Endodermal cell (in vitro differentiated cells): ENCODE results near the gene CCDC82. TPM values are rescaled to one million over a fixed set of nuclear protein-coding genes. Genes with fewer than 3 reads are reported as not detected.
A peak's percentile ranks its signal among the peaks of the same experiment; 100 is the strongest.

Experiments used
- DNase-seq: peaks from one replicate; pipeline ENCODE4 v3.0.0-alpha.2; 2017
- H3K27ac ChIP-seq: 2 replicates; pipeline ENCODE4 v1.5.1; 2013; ENCODE audit warnings: mild to moderate bottlenecking, low read depth, low read length, moderate library complexity
- H3K27me3 ChIP-seq: 2 replicates; pipeline ENCODE4 v1.6.1; 2013; ENCODE audit warnings: mild to moderate bottlenecking, low read length, moderate library complexity; ENCODE audit not compliant: insufficient read depth, control insufficient read depth, poor library complexity, severe bottlenecking
- H3K36me3 ChIP-seq: 2 replicates; pipeline ENCODE4 v1.7.0; 2013; ENCODE audit warnings: mild to moderate bottlenecking, low read length, moderate library complexity; ENCODE audit not compliant: control insufficient read depth, insufficient read depth
- H3K4me1 ChIP-seq: one replicate; pipeline ENCODE4 v1.7.0; 2013; ENCODE audit warnings: low read length; ENCODE audit not compliant: control insufficient read depth, insufficient read depth
- H3K4me3 ChIP-seq: 2 replicates; pipeline ENCODE4 v1.5.1; 2013; ENCODE audit warnings: mild to moderate bottlenecking, low read length, moderate library complexity
- H3K9ac ChIP-seq: 2 replicates; pipeline ENCODE4 v1.6.1; 2013; ENCODE audit warnings: mild to moderate bottlenecking, low read length, moderate library complexity; ENCODE audit not compliant: poor library complexity, severe bottlenecking; ENCODE audit errors: extremely low read depth
- H3K9me3 ChIP-seq: 2 replicates; pipeline ENCODE4 v1.6.1; 2013; ENCODE audit warnings: mild to moderate bottlenecking, low read length, moderate library complexity; ENCODE audit not compliant: control insufficient read depth
- H3K27ac Mint-ChIP-seq: 2 replicates; pipeline ENCODE4 v1.8.0; 2020; ENCODE audit warnings: mixed read lengths
- H3K27me3 Mint-ChIP-seq: 2 replicates; pipeline ENCODE4 v1.8.0; 2021; ENCODE audit warnings: mild to moderate bottlenecking, mixed read lengths; ENCODE audit not compliant: insufficient read depth
- H3K36me3 Mint-ChIP-seq: 2 replicates; pipeline ENCODE4 v1.8.0; 2020; ENCODE audit warnings: low read depth, mixed read lengths
- H3K4me1 Mint-ChIP-seq: 2 replicates; pipeline ENCODE4 v1.8.0; 2020; ENCODE audit warnings: mixed read lengths
- H3K4me3 Mint-ChIP-seq: 2 replicates; pipeline ENCODE4 v1.8.0; 2020; ENCODE audit warnings: mild to moderate bottlenecking, moderate library complexity, mixed read lengths
- H3K9me3 Mint-ChIP-seq: 2 replicates; pipeline ENCODE4 v1.8.0; 2020; ENCODE audit warnings: mild to moderate bottlenecking, mixed read lengths
- WGBS, 2 experiments: methylation state at CpG; one replicate each; pipeline versions ENCODE4 v1.1.5 to v1.1.7; 2013; ENCODE audit warnings: missing lambda C conversion rate in 2 of 2, mixed read lengths in 1 of 2; ENCODE audit not compliant: insufficient coverage in 1 of 2, insufficient read length in 1 of 2; 5-methylcytosine and 5-hydroxymethylcytosine counted together
- total RNA-seq, 2 donors: library from RNA; stranded (reverse); fragmentation: NEBNext Ultra II Directional in 1 of 2; extraction: Animal tissue kit (Norgen Biotek cat#: 25700) in 1 of 2; gene quantifications; 2 replicates in 1 of 2; 3 replicates in 1 of 2; pipeline ENCODE4 v1.2.1, GENCODE V29; 2021
- TF ChIP-seq, protein P1 (sequence below): fragments of 200-600 bp; sonication (generic); conservative IDR thresholded peaks from 2 replicates; pipeline ENCODE4 v1.5.0; 2021; ENCODE audit warnings: antibody characterized with exemption, mild to moderate bottlenecking

CCDC82 gene
- total RNA-seq, 2 donors from 2014 or later = 16.3 to 25.7 TPM

DNA sequence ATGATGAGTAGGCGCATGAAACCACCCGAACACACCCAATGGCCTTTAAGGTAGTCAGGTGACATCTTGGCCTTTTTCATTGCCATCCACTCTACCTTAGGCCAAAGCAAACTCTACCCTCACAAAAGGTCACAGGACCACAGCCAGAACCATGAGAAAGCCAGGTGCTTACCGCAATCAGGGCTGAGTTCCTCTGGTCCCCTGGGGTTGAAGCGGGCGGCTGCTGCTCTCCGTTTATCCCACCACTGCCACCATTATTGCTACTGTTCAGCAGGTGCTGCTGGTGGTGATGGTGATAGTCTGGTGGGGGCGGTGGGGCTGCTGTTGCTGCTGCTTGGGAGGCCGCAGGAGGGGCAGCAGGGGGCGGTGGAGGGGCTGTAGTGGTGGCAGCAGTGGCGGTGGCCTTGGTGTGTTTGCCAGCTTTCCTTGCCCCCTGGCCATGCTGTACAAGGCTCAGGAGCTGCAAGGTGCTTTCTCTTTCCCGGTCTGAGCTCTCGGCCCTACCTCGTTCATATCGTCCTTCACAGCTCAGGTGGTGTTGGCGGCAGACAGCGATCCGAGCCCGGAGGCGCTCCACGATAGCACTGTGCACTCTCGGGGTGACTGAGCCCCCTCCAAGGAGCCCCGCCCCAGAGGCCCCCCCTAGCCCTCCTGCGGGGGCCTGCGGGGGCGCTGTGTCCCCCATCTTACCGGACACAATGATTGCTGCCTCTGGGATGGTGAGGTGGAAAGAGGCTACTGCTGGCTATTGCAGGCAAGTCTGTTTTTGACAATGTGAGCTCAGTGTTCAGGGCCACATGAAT lies 48.3 kb downstream of the CCDC82 start:
- Mint-ChIP-seq H3K4me3 (peak overlapping the region; percentile 78), H3K4me1 (peaks cover 49% of the 10 kb centered on the region), H3K27me3 (no peaks in the 10 kb centered on the region), H3K27ac (no peak overlapping the region), H3K9me3 (peaks cover 7% of the 10 kb centered on the region), H3K36me3 (no peaks in the 10 kb centered on the region)
- TF ChIP-seq, protein P1, sequence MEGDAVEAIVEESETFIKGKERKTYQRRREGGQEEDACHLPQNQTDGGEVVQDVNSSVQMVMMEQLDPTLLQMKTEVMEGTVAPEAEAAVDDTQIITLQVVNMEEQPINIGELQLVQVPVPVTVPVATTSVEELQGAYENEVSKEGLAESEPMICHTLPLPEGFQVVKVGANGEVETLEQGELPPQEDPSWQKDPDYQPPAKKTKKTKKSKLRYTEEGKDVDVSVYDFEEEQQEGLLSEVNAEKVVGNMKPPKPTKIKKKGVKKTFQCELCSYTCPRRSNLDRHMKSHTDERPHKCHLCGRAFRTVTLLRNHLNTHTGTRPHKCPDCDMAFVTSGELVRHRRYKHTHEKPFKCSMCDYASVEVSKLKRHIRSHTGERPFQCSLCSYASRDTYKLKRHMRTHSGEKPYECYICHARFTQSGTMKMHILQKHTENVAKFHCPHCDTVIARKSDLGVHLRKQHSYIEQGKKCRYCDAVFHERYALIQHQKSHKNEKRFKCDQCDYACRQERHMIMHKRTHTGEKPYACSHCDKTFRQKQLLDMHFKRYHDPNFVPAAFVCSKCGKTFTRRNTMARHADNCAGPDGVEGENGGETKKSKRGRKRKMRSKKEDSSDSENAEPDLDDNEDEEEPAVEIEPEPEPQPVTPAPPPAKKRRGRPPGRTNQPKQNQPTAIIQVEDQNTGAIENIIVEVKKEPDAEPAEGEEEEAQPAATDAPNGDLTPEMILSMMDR = peak; percentile 50
- H3K27me3 ChIP-seq = no peaks in the 10 kb centered on the region
- DNase-seq = peak; percentile 72
- H3K9ac ChIP-seq = peak overlapping the region; percentile 83
- WGBS, 2 experiments = 74 to 92% methylated on average over 4 to 26 of the region's 26 CpGs
- peak overlapping the region; percentile 100 for H3K4me3 ChIP-seq
- H3K36me3 ChIP-seq = no peaks in the 10 kb centered on the region
- H3K27ac ChIP-seq = no peak overlapping the region
- peaks cover 2% of the 10 kb centered on the region for H3K4me1 ChIP-seq
- no peaks in the 10 kb centered on the region for H3K9me3 ChIP-seq

DNA sequence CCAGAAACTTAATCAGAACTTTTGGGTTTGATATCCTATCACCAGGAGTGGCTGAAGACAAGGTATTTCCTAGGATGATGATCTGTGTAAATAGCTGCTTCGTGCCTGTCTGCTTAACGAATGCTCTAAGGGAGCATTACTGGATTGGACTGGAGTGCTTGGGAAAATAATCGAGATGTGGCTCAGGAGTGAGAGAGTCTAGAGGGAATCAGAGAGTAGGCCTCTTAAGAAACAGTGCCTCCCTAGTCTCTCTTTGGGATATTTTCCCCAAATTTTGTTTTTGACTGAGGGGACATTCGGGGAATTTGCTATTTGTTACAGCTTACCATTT lies 49.2 kb downstream of the CCDC82 start:
- DNase-seq = no peak
- Mint-ChIP-seq H3K36me3 (peaks cover 2% of the 10 kb centered on the region), H3K27me3 (no peaks in the 10 kb centered on the region), H3K9me3 (peaks cover 3% of the 10 kb centered on the region), H3K27ac (no peak overlapping the region), H3K4me3 (no peak overlapping the region), H3K4me1 (peaks cover 55% of the 10 kb centered on the region)
- Histone ChIP-seq H3K4me3 (peak overlapping the region; percentile 100), H3K9ac (no peak overlapping the region), H3K27me3 (no peaks in the 10 kb centered on the region), H3K36me3 (no peaks in the 10 kb centered on the region), H3K9me3 (no peaks in the 10 kb centered on the region), H3K27ac (no peak overlapping the region), H3K4me1 (peaks cover 2% of the 10 kb centered on the region)
- TF ChIP-seq, protein P1 = no peak
- 82 to 93% methylated on average over 3 to 4 of the region's 4 CpGs for WGBS, 2 experiments

DNA sequence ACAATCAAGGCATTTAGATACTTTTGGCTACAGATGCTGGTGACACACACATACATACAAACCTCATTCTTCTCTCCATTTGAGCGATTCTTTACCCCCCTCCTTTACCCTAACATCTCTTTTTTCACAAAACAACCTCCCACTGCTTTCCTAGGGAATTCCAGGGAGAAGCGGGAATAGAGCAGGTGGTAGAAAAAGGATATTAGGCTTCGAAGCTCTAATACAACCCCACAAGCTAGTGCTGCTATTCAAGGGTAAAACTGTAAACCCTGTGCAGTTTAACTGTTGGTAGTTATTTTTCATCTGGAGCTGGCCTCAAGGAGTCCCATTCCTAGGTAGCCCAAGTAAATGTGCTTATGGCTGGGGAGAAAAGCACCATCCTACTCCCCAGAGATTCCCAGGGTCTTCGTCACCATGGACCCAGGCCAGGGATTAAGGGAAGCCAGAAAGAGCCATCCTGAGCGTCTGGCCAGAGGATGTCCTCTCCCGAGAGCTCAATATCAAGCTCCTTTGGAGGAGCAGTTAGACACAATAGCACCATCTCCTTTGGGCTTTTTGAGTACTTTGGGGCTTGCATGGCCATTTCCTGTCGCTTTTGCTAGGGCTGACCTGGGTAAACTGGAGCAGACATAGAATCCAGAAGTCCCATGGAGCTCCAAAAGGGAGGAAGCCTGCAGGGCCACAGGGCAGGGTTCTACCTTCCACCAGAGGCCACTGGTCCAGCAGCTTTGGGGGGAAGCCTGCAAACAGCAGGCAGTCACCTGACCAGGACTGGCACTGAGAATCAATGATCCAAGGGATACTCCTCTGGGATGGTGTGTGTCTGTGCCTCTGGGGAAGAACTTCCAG lies 49.8 kb downstream of the CCDC82 start:
- DNase-seq = no peak
- Histone ChIP-seq H3K4me1 (peaks cover 2% of the 10 kb centered on the region), H3K9me3 (no peaks in the 10 kb centered on the region), H3K9ac (no peak overlapping the region), H3K27ac (peak overlapping the region; percentile 7), H3K4me3 (peak overlapping the region; percentile 100), H3K27me3 (no peaks in the 10 kb centered on the region), H3K36me3 (no peaks in the 10 kb centered on the region)
- H3K36me3 Mint-ChIP-seq = peaks cover 2% of the 10 kb centered on the region
- no peaks in the 10 kb centered on the region for H3K27me3 Mint-ChIP-seq
- 89 to 94% methylated on average over 5 to 7 of the region's 7 CpGs for WGBS, 2 experiments
- peaks cover 1% of the 10 kb centered on the region for H3K9me3 Mint-ChIP-seq
- TF ChIP-seq, protein P1 = no peak
- H3K4me3 Mint-ChIP-seq = no peak overlapping the region
- no peak overlapping the region for H3K27ac Mint-ChIP-seq
- H3K4me1 Mint-ChIP-seq = peaks cover 55% of the 10 kb centered on the region
